Measurements from ENCODE around the gene PPP1R11. TPM values are rescaled to one million over a fixed set of nuclear protein-coding genes. Genes with fewer than 3 reads are reported as not detected.

PPP1R11 gene
- total RNA-seq, 1 experiment from 2014 or later: 43.9 TPM

GRCh38 chr6:30043744-30044143 lies 23.3 kb upstream of the PPP1R11 start:
- H3K9me3 ChIP-seq (replicated peaks): no peaks in the 10 kb centered on the region
- H3K4me3 ChIP-seq: no peak overlapping the region
- H3K36me3 ChIP-seq: no peaks in the 10 kb centered on the region
- no peak for DNase-seq
- peaks cover 51% of the 10 kb centered on the region for H3K4me1 ChIP-seq
- no peaks in the 10 kb centered on the region for H3K27me3 ChIP-seq
- H3K27ac ChIP-seq: peak overlapping the region; percentile 95; the same call in 1 of the 2 replicates

- H3K4me1 ChIP-seq: peaks cover 51% of the 10 kb centered on the region
- no peak overlapping the region for H3K4me3 ChIP-seq
- H3K27me3 ChIP-seq: no peaks in the 10 kb centered on the region
- H3K36me3 ChIP-seq: no peaks in the 10 kb centered on the region
- no peaks in the 10 kb centered on the region for H3K9me3 ChIP-seq (replicated peaks)
- H3K27ac ChIP-seq: peak overlapping the region; percentile 46
- peak; percentile 34 to 59 for DNase-seq
Observed at GRCh38 chr6:30044630-30045029, 22.4 kb upstream of the PPP1R11 start.

- DNase-seq: no peak
- Histone ChIP-seq H3K4me1 (peaks cover 33% of the 10 kb centered on the region), H3K36me3 (no peaks in the 10 kb centered on the region), H3K27me3 (no peaks in the 10 kb centered on the region), H3K27ac (no peak overlapping the region), H3K9me3 (replicated peaks) (no peaks in the 10 kb centered on the region), H3K4me3 (no peak overlapping the region)
Observed at GRCh38 chr6:30047220-30047619, 19.8 kb upstream of the PPP1R11 start.

GRCh38 chr6:30053682-30054081 lies 13.3 kb upstream of the PPP1R11 start:
- no peak for DNase-seq
- Histone ChIP-seq H3K27me3 (no peaks in the 10 kb centered on the region), H3K4me1 (no peaks in the 10 kb centered on the region), H3K36me3 (0 out of 2 replicates have a peak, but pooled peaks cover 3% of the 10 kb centered on the region), H3K27ac (no peak overlapping the region), H3K9me3 (replicated peaks) (no peaks in the 10 kb centered on the region), H3K4me3 (no peak overlapping the region)

GRCh38 chr6:30055513-30055912 lies 11.5 kb upstream of the PPP1R11 start:
- H3K4me1 ChIP-seq: no peaks in the 10 kb centered on the region
- no peak overlapping the region for H3K27ac ChIP-seq
- no peaks in the 10 kb centered on the region for H3K27me3 ChIP-seq
- DNase-seq: no peak
- no peak overlapping the region for H3K4me3 ChIP-seq
- H3K9me3 ChIP-seq (replicated peaks): no peaks in the 10 kb centered on the region
- 0 out of 2 replicates have a peak, but pooled peaks cover 3% of the 10 kb centered on the region for H3K36me3 ChIP-seq

GRCh38 chr6:30060606-30061091 lies 6.3 kb upstream of the PPP1R11 start:
- Histone ChIP-seq H3K4me3 (peak overlapping the region; percentile 79), H3K4me1 (no peaks in the 10 kb centered on the region), H3K36me3 (0 out of 2 replicates have a peak, but pooled peaks cover 3% of the 10 kb centered on the region), H3K27me3 (no peaks in the 10 kb centered on the region), H3K27ac (peak overlapping the region; percentile 87), H3K9me3 (replicated peaks) (no peaks in the 10 kb centered on the region)
- peak; percentile 24 to 39 for DNase-seq

GRCh38 chr6:30061092-30061857 lies 5.7 kb upstream of the PPP1R11 start, which contains the start of gene POLR1H:
TSS of gene POLR1H (plus strand) at chr6:30061265. CDS start at chr6:30061525, 260 bp downstream.
- H3K36me3 ChIP-seq: 0 out of 2 replicates have a peak, but pooled peaks cover 1% of the 10 kb centered on the region
- H3K27me3 ChIP-seq: no peaks in the 10 kb centered on the region
- H3K9me3 ChIP-seq (replicated peaks): no peaks in the 10 kb centered on the region
- H3K4me3 ChIP-seq: peak within 1 kb of the TSS; percentile 79
- no peaks in the 10 kb centered on the region for H3K4me1 ChIP-seq
- DNase-seq: peak; percentile 93 to 96
- peak within 1 kb of the TSS; percentile 87 for H3K27ac ChIP-seq

- no peaks in the 10 kb centered on the region for H3K27me3 ChIP-seq
- H3K9me3 ChIP-seq (replicated peaks): no peaks in the 10 kb centered on the region
- peak overlapping the region; percentile 79 for H3K4me3 ChIP-seq
- H3K27ac ChIP-seq: peak overlapping the region; percentile 87
- DNase-seq: peak in 1 of 2 experiments; percentile 46
- no peaks in the 10 kb centered on the region for H3K4me1 ChIP-seq
- H3K36me3 ChIP-seq: no peaks in the 10 kb centered on the region
Observed at GRCh38 chr6:30061858-30062458, 5.0 kb upstream of the PPP1R11 start.

GRCh38 chr6:30062471-30063178 lies 4.4 kb upstream of the PPP1R11 start:
- H3K27ac ChIP-seq: no peak overlapping the region
- H3K27me3 ChIP-seq: no peaks in the 10 kb centered on the region
- peaks cover under 1% of the 10 kb centered on the region; the same call in 1 of the 2 replicates for H3K4me1 ChIP-seq
- no peaks in the 10 kb centered on the region for H3K9me3 ChIP-seq (replicated peaks)
- peak overlapping the region; percentile 79 for H3K4me3 ChIP-seq
- DNase-seq: no peak
- H3K36me3 ChIP-seq: no peaks in the 10 kb centered on the region

- Histone ChIP-seq H3K27ac (no peak overlapping the region), H3K4me3 (no peak overlapping the region), H3K27me3 (no peaks in the 10 kb centered on the region), H3K9me3 (replicated peaks) (no peaks in the 10 kb centered on the region), H3K36me3 (no peaks in the 10 kb centered on the region), H3K4me1 (peaks cover 4% of the 10 kb centered on the region)
- no peak for DNase-seq
Observed at GRCh38 chr6:30063315-30063714, 3.7 kb upstream of the PPP1R11 start.

- DNase-seq: no peak
- H3K4me3 ChIP-seq: peak overlapping the region; percentile 71
- no peaks in the 10 kb centered on the region for H3K27me3 ChIP-seq
- peaks cover 4% of the 10 kb centered on the region for H3K4me1 ChIP-seq
- H3K9me3 ChIP-seq (replicated peaks): no peaks in the 10 kb centered on the region
- no peaks in the 10 kb centered on the region for H3K36me3 ChIP-seq
- H3K27ac ChIP-seq: peak overlapping the region; percentile 71
Observed at GRCh38 chr6:30066082-30066481, 916 bp upstream of the PPP1R11 start.

GRCh38 chr6:30067460-30068139 lies 602 bp downstream of the PPP1R11 start:
- DNase-seq: peak in 1 of 2 experiments; percentile 83
- Histone ChIP-seq H3K9me3 (replicated peaks) (no peaks in the 10 kb centered on the region), H3K4me3 (peak overlapping the region; percentile 71), H3K36me3 (no peaks in the 10 kb centered on the region), H3K27me3 (no peaks in the 10 kb centered on the region), H3K27ac (peak overlapping the region; percentile 71), H3K4me1 (peaks cover 4% of the 10 kb centered on the region)

- Histone ChIP-seq H3K9me3 (replicated peaks) (no peaks in the 10 kb centered on the region), H3K36me3 (no peaks in the 10 kb centered on the region), H3K4me3 (no peak overlapping the region), H3K4me1 (peaks cover 4% of the 10 kb centered on the region), H3K27me3 (no peaks in the 10 kb centered on the region), H3K27ac (no peak overlapping the region)
- no peak for DNase-seq
Observed at GRCh38 chr6:30071081-30071818, 4.3 kb downstream of the PPP1R11 start.

- Histone ChIP-seq H3K27ac (no peak overlapping the region), H3K27me3 (no peaks in the 10 kb centered on the region), H3K36me3 (no peaks in the 10 kb centered on the region), H3K9me3 (replicated peaks) (no peaks in the 10 kb centered on the region), H3K4me3 (no peak overlapping the region), H3K4me1 (peaks cover 4% of the 10 kb centered on the region)
- DNase-seq: no peak
Observed at GRCh38 chr6:30071858-30072257, 4.9 kb downstream of the PPP1R11 start.

All from SJCRH30 (cell line).